ENCODE data around the gene EPHA1. TPM values are rescaled to one million over a fixed set of nuclear protein-coding genes. Genes with fewer than 3 reads are reported as not detected.

The EPHA1 gene
- total and polyA plus RNA-seq, 5 donors = 0.02 to 0.56 (median 0.46) TPM; not detected in 2

DNA sequence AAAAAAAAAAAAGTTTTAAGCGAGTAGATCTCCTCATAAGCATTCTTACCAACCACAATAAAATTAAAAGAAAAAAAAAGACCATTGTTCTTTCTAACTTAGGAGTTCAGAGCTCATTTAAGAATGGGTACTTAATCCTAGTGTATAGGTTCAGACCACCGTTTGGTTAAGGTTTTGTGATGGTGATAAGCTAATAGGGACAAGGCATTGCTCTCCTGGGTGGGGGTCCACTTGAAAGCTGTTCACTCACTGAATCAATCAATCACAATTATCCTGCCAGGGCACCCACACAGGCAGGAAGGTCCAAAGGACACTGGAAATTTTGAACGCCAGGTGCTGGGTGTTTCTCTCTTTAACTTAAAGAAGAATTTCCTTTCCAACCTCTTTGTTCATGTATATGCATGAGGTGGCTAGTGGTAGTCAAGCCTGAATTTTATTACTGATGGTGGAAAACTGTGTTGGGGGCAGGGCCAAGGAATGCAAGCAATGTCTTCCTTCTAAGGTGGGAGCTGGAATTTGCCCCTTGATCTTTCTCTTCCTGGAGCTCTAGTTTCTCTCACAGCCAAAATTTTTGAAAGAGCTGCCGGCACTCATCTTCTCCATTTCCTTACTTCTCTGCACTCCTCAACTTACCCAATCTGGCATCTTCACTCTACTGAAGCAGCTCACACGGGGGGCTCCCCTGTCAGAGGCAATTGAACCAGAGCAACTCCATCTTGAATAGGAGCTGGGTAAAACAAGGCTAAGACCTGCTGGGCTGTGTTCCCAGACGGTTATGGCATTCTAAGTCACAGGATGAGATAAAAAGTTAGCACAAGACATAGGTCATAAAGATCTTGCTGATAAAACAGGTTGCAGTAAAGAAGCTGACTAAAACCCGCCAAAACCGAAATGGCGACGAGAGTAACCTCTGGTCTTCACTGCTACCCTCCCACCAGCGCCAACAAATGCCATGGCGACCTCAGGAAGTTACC is 38.7 kb downstream of the EPHA1 start:
- DNase-seq = no peak
- H3K4me3 ChIP-seq (ENCODE audit: low read length) = no peak overlapping the region
- intact Hi-C loops (cut with DNase I) = no loop called here
- H3K4me1 ChIP-seq (ENCODE audit: control insufficient read depth, insufficient read depth, low read length) = no peaks in the 10 kb centered on the region
- no peaks in the 10 kb centered on the region for H3K27me3 ChIP-seq (ENCODE audit: control insufficient read depth, insufficient read depth)
- no peaks in the 10 kb centered on the region for H3K9me3 ChIP-seq (ENCODE audit: control insufficient read depth, low read length)
- ATAC-seq = no peak
- 85% methylated on average over 12 of the region's 12 CpGs for WGBS
- H3K27ac ChIP-seq (ENCODE audit: low read length) = no peak overlapping the region

GRCh38 chr7:143368387-143368786 is 40.3 kb downstream of the EPHA1 start:
- intact Hi-C loops (cut with DNase I) = no loop called here
- Histone ChIP-seq H3K27ac (ENCODE audit: low read length) (no peak overlapping the region), H3K9me3 (ENCODE audit: control insufficient read depth, low read length) (no peaks in the 10 kb centered on the region), H3K4me3 (ENCODE audit: low read length) (no peak overlapping the region), H3K4me1 (ENCODE audit: control insufficient read depth, insufficient read depth, low read length) (no peaks in the 10 kb centered on the region), H3K27me3 (ENCODE audit: control insufficient read depth, insufficient read depth) (no peaks in the 10 kb centered on the region)
- DNase-seq (no peak), ATAC-seq (no peak)
- WGBS = 100% methylated on average over 1 of the region's 1 CpG

DNA sequence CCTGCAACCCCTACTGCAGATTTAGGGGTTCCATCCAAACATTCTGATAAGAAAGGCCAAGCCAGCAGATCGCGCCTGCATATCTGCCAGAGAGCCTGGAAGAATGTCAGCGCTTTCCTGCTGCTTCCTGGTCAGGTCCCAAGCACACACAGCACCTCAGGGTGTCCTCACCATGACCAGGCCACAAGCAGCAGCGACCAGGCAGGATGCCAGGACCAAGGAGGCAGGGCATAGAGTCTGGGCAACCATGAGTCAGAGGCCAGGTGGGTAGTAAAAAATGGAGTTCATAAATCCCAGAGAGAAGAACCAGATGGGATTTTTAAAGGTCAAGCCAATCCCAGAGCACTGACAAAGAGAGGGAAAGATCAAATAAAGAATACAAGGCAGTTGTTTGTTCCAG is 40.7 kb downstream of the EPHA1 start:
- Histone ChIP-seq H3K4me3 (ENCODE audit: low read length) (no peak overlapping the region), H3K9me3 (ENCODE audit: control insufficient read depth, low read length) (no peaks in the 10 kb centered on the region), H3K4me1 (ENCODE audit: control insufficient read depth, insufficient read depth, low read length) (no peaks in the 10 kb centered on the region), H3K27ac (ENCODE audit: low read length) (no peak overlapping the region), H3K27me3 (ENCODE audit: control insufficient read depth, insufficient read depth) (no peaks in the 10 kb centered on the region)
- ATAC-seq (peak in 1 of 2 donors; percentile 31), DNase-seq (no peak)
- 78% methylated on average over 4 of the region's 4 CpGs for WGBS
- intact Hi-C loops (cut with DNase I) = no loop called here

- H3K9me3 ChIP-seq (ENCODE audit: control insufficient read depth, low read length) = no peaks in the 10 kb centered on the region
- WGBS = 38% methylated on average over 19 of the region's 19 CpGs
- H3K4me3 ChIP-seq (ENCODE audit: low read length) = peak overlapping the region; percentile 46
- no peaks in the 10 kb centered on the region for H3K4me1 ChIP-seq (ENCODE audit: control insufficient read depth, insufficient read depth, low read length)
- H3K27ac ChIP-seq (ENCODE audit: low read length) = no peak overlapping the region
- no peaks in the 10 kb centered on the region for H3K27me3 ChIP-seq (ENCODE audit: control insufficient read depth, insufficient read depth)
- no peak for ATAC-seq
- intact Hi-C loops (cut with DNase I) = no loop called here
- DNase-seq = no peak
Measured at GRCh38 chr7:143363016-143363937, 45.4 kb downstream of the EPHA1 start.

DNA sequence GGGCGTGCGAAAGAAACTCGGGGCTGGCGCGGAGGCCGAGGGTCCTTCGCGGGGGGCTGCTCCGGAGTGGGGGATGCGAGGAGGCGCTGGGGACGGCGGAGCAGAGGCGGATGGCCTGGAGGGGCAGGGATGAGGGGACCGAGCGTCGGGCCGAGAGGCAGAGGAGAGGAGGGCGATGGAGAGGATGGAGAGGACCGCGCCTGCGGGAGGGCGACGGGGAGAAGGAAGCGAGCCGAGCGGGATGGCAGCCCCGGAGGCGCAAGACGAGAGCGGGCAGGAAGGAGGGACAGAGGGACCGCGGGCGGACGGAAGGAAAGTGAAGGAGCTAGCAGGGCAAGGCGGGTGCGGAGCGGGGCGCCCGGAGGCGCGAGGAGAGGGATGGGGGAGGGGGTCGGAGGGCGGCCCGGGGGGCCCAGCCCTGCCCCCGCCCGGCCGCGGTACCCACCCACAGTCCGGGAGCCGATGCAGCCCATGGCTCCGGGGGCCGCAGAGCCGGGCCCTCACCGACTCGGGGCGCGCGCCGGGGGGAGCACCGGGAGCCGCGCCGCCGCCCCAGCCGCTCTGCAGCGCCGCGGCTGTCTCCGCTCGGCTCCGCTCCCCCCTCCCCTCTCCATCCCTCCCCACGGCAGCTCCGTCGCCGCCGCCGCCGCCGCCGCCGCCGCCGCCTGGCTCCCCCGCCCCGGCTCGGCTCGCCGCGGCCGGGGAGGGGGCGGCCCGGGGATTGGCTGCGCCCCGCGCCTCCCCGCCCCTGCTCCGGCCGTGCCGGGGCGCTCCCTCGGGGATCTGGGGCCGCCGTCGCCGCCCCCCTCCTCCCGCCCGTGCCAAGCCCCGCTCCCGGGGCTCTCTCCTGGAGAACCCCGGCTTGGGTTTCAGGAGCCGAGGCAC is 46.3 kb downstream of the EPHA1 start, which contains the start of gene FAM131B:
Gene FAM131B (minus strand): TSS at position 583 of the 885 bp plus-strand sequence. CDS start 110 bp downstream, at position 473.
- Histone ChIP-seq H3K27ac (ENCODE audit: low read length) (no peak within 1 kb of the TSS), H3K4me3 (ENCODE audit: low read length) (peak within 1 kb of the TSS; percentile 46), H3K27me3 (ENCODE audit: control insufficient read depth, insufficient read depth) (no peaks in the 10 kb centered on the region), H3K9me3 (ENCODE audit: control insufficient read depth, low read length) (no peaks in the 10 kb centered on the region), H3K4me1 (ENCODE audit: control insufficient read depth, insufficient read depth, low read length) (no peaks in the 10 kb centered on the region)
- peak; percentile 48 to 50 for ATAC-seq
- peak in 1 of 3 donors; percentile 66 for DNase-seq
- intact Hi-C loops (cut with DNase I) = no loop called here
- under 1% methylated on average over 104 of the region's 112 CpGs for WGBS

DNA sequence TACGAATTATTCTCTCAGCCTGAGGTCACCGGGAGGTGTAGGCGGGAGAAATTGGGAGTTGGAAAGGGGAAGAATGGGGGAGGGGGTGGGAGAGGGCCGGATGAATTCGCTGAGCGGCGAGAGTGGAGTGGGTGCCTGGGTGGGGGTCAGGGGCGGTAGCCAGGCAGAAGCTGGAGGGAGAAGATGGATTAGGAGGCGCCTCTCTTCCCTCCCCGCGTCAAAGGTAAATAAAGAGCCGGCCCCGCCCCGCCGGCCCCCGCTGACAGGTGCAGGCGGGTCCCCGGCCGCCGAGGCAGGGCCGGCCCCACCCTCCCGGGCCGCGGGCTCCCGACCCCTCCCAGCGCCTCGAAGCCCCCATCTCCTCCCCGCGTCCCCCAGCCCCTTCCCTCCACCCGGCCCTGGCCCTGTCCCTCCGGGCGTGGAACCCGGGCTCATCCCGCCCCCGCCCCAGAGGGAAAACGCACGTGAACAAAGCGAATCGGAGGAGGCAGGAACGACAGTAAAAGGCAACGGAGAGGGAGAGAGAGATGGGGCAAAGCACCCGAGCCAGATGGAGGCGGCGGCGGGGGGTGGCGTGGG is 47.0 kb downstream of the EPHA1 start:
- Histone ChIP-seq H3K27me3 (ENCODE audit: control insufficient read depth, insufficient read depth) (no peaks in the 10 kb centered on the region), H3K9me3 (ENCODE audit: control insufficient read depth, low read length) (no peaks in the 10 kb centered on the region), H3K4me3 (ENCODE audit: low read length) (peak overlapping the region; percentile 46), H3K4me1 (ENCODE audit: control insufficient read depth, insufficient read depth, low read length) (no peaks in the 10 kb centered on the region), H3K27ac (ENCODE audit: low read length) (no peak overlapping the region)
- no peak for DNase-seq
- intact Hi-C loops (cut with DNase I) = no loop called here
- no peak for ATAC-seq
- 2% methylated on average over 46 of the region's 46 CpGs for WGBS

DNA sequence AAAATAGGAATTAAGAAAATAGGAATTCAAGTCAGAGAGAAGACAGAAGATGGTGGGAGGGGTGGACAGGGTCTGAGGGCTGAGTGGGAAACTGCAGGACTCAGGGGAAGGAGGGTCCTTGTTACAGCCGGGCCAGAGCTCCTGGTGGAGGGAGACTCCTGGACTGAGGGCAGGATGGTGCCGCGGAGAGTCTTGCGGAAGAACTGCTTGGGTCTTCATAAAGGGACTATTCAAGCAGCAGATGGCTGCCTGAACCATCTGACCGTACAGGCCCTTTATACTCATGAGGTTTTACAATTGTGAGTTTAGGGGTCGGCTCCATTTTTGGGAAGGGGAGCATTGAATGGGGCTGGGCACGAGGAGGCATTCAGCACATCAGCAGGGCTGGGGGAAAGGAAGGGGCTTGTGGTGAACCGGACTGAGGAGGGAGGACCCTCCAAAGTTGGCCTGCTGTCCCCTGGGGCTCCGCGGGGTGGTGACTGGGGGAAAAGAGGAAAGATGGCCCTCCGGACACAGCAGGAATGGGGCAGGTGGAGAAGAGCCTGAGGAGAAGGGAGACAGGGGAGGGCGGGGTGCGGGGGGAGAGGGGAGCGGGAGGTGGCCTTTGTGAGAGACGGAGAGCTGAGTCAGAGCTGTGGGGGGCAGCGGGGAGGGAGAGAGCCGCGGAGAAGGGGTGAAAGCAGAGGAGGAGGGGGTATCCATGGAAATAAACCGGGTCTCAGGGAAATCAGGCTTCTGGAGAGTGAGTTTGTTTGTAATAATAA is 47.7 kb downstream of the EPHA1 start:
- H3K4me1 ChIP-seq (ENCODE audit: control insufficient read depth, insufficient read depth, low read length) = no peaks in the 10 kb centered on the region
- DNase-seq (no peak), ATAC-seq (no peak)
- H3K9me3 ChIP-seq (ENCODE audit: control insufficient read depth, low read length) = no peaks in the 10 kb centered on the region
- no peak overlapping the region for H3K27ac ChIP-seq (ENCODE audit: low read length)
- H3K27me3 ChIP-seq (ENCODE audit: control insufficient read depth, insufficient read depth) = no peaks in the 10 kb centered on the region
- H3K4me3 ChIP-seq (ENCODE audit: low read length) = no peak overlapping the region
- WGBS = 43% methylated on average over 19 of the region's 19 CpGs
- intact Hi-C loops (cut with DNase I) = no loop called here

GRCh38 chr7:143359771-143360353 is 48.8 kb downstream of the EPHA1 start:
- Histone ChIP-seq H3K9me3 (ENCODE audit: control insufficient read depth, low read length) (no peaks in the 10 kb centered on the region), H3K4me3 (ENCODE audit: low read length) (no peak overlapping the region), H3K27ac (ENCODE audit: low read length) (no peak overlapping the region), H3K4me1 (ENCODE audit: control insufficient read depth, insufficient read depth, low read length) (no peaks in the 10 kb centered on the region), H3K27me3 (ENCODE audit: control insufficient read depth, insufficient read depth) (no peaks in the 10 kb centered on the region)
- 69% methylated on average over 11 of the region's 11 CpGs for WGBS
- DNase-seq = no peak
- no peak for ATAC-seq
- intact Hi-C loops (cut with DNase I) = no loop called here

DNA sequence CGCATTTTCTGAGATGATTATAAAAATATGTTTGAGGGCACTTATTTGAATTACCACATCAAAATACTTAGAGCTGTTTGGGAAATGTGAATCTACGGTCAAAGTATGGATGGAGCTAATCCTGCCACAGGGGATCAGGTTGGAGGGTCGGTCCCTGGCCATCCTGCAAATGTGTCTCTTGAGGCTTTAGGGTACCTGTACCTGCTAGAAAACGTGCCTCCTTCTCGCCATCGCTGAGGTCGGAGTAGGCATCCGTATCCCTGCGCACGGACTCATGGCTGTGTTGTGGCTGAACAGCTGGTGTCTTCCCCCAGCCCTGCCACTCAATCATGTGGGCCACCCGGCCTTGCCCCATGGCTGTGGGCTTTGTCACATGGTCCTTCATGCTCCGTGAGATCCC is 50.0 kb downstream of the EPHA1 start:
- no peaks in the 10 kb centered on the region for H3K27me3 ChIP-seq (ENCODE audit: control insufficient read depth, insufficient read depth)
- WGBS = 91% methylated on average over 12 of the region's 12 CpGs
- intact Hi-C loops (cut with DNase I) = no loop called here

More for the DNA sequence above, 50.0 kb downstream of the EPHA1 start:
- Histone ChIP-seq H3K4me3 (ENCODE audit: low read length) (no peak overlapping the region), H3K9me3 (ENCODE audit: control insufficient read depth, low read length) (no peaks in the 10 kb centered on the region), H3K27ac (ENCODE audit: low read length) (no peak overlapping the region), H3K4me1 (ENCODE audit: control insufficient read depth, insufficient read depth, low read length) (no peaks in the 10 kb centered on the region)
- ATAC-seq (no peak), DNase-seq (no peak)
